AG04449 (cell line): ENCODE measurements around the gene PRKX.
"Not testable (repeated sequence)": the region's sequence is repeated elsewhere in the genome, so short reads cannot be mapped to it uniquely, and the experiment has no call there.

Experiments used
- CTCF ChIA-PET: fragments of 350-600 bp; formaldehyde crosslinking; extraction: SDS; loops from one replicate; lab custom pipeline; 2021; ENCODE audit warnings: antibody characterized with exemption; lab: Yijun Ruan, JAX
- POLR2A ChIA-PET: fragments of 400-600, 350-600 bp; formaldehyde crosslinking; extraction: SDS; loops from one replicate; lab custom pipeline; 2020; ENCODE audit warnings: antibody characterized with exemption, inconsistent platforms; lab: Yijun Ruan, JAX
- DNase-seq: peaks from one replicate; pipeline ENCODE4 v3.0.0-alpha.2; 2010; ENCODE audit warnings: low read depth, low spot score
- H3K4me3 ChIP-seq: 2 replicates; pipeline ENCODE4 v1.5.1; 2011; ENCODE audit warnings: low read depth, mild to moderate bottlenecking, control low read depth, low read length
- TF ChIP-seq, protein P1 (sequence below): IDR thresholded peaks from one replicate; pipeline ENCODE4 v1.5.1; 2011; ENCODE audit warnings: mild to moderate bottlenecking, moderate library complexity, low read length, control low read depth, inconsistent platforms; ENCODE audit not compliant: insufficient read depth; ENCODE audit errors: missing control alignments

PRKX gene

DNA sequence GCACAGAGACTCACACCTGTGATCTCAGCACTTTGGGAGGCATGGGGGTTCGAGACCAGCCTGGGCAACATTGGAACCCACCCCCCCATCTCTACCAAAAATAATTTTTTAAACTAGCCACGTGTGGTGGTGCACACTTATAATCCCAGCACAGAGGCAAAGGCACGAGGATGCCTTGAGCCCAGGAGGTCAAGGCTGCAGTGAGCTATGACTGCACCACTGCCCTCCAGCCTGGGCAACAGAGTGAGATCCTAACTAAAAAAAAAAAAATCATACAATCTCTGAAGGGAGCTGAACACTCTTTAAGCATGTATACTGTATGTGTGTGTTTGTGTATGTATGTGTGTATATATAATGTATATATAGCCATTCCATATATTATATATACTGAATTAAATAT is 2.5 kb upstream of the PRKX start:
- no peak overlapping the region for H3K4me3 ChIP-seq
- ChIA-PET CTCF (no interaction called here), POLR2A (no interaction called here)
- DNase-seq: no peak
- TF ChIP-seq, protein P1, sequence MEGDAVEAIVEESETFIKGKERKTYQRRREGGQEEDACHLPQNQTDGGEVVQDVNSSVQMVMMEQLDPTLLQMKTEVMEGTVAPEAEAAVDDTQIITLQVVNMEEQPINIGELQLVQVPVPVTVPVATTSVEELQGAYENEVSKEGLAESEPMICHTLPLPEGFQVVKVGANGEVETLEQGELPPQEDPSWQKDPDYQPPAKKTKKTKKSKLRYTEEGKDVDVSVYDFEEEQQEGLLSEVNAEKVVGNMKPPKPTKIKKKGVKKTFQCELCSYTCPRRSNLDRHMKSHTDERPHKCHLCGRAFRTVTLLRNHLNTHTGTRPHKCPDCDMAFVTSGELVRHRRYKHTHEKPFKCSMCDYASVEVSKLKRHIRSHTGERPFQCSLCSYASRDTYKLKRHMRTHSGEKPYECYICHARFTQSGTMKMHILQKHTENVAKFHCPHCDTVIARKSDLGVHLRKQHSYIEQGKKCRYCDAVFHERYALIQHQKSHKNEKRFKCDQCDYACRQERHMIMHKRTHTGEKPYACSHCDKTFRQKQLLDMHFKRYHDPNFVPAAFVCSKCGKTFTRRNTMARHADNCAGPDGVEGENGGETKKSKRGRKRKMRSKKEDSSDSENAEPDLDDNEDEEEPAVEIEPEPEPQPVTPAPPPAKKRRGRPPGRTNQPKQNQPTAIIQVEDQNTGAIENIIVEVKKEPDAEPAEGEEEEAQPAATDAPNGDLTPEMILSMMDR: no peak

- POLR2A ChIA-PET, DNase-seq, H3K4me3 ChIP-seq: not testable (repeated sequence)
- CTCF ChIA-PET: interaction anchor here (0.6 kb wide), 1 partner anchor 248 kb away, joined by 3 read pairs; no protein-coding TSS in a partner anchor
These were observed 1.4 kb upstream of the PRKX start for GRCh38 chrX:3714706-3715479.

DNA sequence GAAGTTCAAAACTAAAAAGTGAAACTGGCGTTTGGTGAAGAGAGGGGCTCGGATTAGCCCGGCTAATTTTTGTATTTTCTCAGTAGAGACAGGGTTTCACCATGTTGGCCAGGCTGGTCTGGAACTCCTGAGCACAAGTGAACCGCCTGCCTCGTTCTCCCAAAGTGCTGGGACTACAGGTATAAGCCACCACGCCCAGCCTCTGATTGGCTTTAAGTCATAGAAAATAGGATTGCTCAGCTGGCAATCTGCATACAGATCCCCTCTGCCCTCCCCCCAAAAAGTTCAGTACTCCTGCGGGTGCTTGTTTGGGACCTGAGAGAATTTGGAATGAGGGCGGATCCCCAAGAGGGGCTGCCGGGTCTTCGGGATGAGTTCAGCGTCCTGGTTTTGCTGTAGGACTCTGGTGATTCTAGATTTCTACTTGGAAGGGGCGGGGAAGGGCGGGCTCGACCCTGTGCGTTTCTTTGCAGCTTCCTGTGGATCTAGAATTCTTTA is 537 bp upstream of the PRKX start:
- no peak for DNase-seq
- CTCF ChIA-PET: no interaction called here
- TF ChIP-seq, protein P1: no peak
- POLR2A ChIA-PET: no interaction called here
- H3K4me3 ChIP-seq: peak overlapping the region; percentile 61

DNA sequence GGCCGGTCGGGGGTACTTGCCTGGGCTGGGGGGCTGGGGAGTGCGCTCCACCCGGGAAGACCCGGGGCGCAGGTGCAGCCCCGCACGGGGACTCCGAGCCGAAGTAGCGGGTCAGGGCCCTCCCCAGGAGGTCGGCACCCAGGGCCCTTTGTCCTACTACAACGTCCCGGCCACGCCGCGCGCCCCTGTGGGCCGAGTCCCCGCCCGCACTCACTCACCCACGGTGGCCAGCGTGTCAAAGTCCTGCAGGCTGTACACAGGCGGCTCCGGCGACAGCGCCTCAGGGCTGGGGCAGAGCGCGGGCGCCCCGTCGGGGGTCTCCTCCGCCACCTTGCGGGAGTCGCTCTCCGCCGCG is 602 bp downstream of the PRKX start:
- peak overlapping the region; percentile 61 for H3K4me3 ChIP-seq
- DNase-seq: no peak
- CTCF ChIA-PET: no interaction called here
- POLR2A ChIA-PET: no interaction called here
- TF ChIP-seq, protein P1: no peak

DNA sequence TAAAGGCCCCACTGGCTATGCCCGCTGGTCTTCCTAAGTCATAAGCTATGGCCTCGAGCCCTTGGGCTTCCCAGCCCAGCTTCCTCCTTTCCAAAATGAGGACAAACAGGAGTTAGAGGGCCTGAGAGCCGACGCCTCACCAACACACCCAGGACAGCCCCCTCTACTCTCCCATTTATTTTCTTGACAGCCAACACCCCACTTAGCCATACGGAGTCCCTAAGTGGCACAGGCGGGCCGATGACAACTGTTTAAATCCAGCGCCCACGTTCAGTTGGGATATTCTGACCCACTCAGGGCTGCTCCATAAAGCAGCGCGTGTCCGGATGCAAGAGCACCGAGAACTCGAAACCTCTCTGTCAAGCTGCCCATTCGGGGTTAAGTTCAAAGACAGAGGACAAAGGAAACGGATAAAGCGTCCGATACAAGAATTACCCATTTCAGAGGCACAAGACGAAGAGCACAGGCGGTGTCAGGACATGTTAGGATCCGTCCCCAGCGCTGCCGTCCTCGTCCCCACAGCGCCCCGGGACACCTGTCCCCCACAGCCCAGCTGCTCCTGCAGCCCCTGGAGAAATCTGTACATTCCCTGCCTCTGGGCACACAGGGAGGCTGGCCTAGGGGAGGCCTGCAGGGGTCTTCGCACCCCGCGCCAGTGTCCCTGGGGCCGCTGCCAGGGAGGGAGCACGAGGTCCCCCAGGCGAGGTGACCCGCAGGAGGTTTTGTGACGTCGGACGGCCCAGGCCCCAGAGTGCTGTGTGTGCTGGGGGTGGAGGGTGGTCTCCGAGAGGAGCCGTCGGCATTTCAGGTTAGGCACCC is 1.2 kb downstream of the PRKX start:
- DNase-seq: no peak
- peak overlapping the region; percentile 61 for H3K4me3 ChIP-seq
- TF ChIP-seq, protein P1: no peak
- ChIA-PET POLR2A (no interaction called here), CTCF (no interaction called here)

- H3K4me3 ChIP-seq: peak overlapping the region; percentile 61
- POLR2A ChIA-PET: no interaction called here
- DNase-seq: no peak
- CTCF ChIA-PET: interaction anchor here (0.5 kb wide), 1 partner anchor 60 kb away, joined by 3 read pairs; no protein-coding TSS in a partner anchor
- TF ChIP-seq, protein P1: no peak
These were observed 2.0 kb downstream of the PRKX start for GRCh38 chrX:3711331-3711917.

GRCh38 chrX:3707673-3708274 is 5.7 kb downstream of the PRKX start:
- H3K4me3 ChIP-seq, POLR2A ChIA-PET, CTCF ChIA-PET, DNase-seq: not testable (repeated sequence)
